ENCODE data around the gene FMO1.

DNA sequence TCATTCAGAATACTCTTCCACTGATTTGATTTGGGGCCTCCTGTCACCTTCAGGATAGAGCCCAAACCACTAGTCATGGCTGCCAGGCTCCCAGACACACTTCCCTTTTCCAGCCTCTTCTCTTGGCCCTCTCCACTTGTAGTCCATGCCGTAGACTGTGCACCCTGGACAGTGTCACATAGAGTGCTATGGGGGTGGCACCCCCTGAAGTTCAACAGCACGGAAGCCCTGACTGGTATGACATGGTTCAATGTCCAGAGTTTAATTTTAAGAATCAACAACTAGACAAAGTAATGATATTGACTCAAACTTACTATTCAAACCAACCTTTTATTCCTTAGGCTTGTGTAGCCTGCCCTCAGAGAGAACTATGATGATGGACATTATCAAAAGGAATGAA lies 40.9 kb upstream of the FMO1 start:
- TF ChIP-seq RAD21 (conservative IDR thresholded peaks at IDR 0.05 in 1 of 2, IDR thresholded peaks at IDR 0.05 in 1 of 2) (no peak), USF2 (IDR thresholded peaks at IDR 0.05) (no peak), POLR2A (IDR thresholded peaks at IDR 0.05; ENCODE audit: low read length) (no peak), RFX5 (IDR thresholded peaks at IDR 0.05) (no peak), MAZ (IDR thresholded peaks at IDR 0.05; ENCODE audit: borderline replicate concordance, low read depth, low read length) (no peak), TP53 (CRISPR knock-in tag; IDR thresholded peaks at IDR 0.05) (no peak), POLR2AphosphoS2 (conservative IDR thresholded peaks at IDR 0.05; ENCODE audit: low read length) (no peak)
- TF ChIP-seq, protein P1, sequence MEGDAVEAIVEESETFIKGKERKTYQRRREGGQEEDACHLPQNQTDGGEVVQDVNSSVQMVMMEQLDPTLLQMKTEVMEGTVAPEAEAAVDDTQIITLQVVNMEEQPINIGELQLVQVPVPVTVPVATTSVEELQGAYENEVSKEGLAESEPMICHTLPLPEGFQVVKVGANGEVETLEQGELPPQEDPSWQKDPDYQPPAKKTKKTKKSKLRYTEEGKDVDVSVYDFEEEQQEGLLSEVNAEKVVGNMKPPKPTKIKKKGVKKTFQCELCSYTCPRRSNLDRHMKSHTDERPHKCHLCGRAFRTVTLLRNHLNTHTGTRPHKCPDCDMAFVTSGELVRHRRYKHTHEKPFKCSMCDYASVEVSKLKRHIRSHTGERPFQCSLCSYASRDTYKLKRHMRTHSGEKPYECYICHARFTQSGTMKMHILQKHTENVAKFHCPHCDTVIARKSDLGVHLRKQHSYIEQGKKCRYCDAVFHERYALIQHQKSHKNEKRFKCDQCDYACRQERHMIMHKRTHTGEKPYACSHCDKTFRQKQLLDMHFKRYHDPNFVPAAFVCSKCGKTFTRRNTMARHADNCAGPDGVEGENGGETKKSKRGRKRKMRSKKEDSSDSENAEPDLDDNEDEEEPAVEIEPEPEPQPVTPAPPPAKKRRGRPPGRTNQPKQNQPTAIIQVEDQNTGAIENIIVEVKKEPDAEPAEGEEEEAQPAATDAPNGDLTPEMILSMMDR (IDR thresholded peaks at IDR 0.05), result no peak
- TF ChIP-seq, protein P2, sequence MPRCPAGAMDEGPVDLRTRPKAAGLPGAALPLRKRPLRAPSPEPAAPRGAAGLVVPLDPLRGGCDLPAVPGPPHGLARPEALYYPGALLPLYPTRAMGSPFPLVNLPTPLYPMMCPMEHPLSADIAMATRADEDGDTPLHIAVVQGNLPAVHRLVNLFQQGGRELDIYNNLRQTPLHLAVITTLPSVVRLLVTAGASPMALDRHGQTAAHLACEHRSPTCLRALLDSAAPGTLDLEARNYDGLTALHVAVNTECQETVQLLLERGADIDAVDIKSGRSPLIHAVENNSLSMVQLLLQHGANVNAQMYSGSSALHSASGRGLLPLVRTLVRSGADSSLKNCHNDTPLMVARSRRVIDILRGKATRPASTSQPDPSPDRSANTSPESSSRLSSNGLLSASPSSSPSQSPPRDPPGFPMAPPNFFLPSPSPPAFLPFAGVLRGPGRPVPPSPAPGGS (IDR thresholded peaks at IDR 0.05), result no peak

Data from A549 (cell line).